MCF 10A (cell line): ENCODE data around the gene ENKUR. TPM values are rescaled to one million over a fixed set of nuclear protein-coding genes. Genes with fewer than 3 reads are reported as not detected.
A peak's percentile ranks its signal among the peaks of the same experiment; 100 is the strongest.
"Not testable (repeated sequence)": the region's sequence is repeated elsewhere in the genome, so short reads cannot be mapped to it uniquely, and the experiment has no call there.

ENCODE experiments used
- BruUV-seq: library from RNA; stranded (reverse); fragments of 400-500 nt; replicated peaks from 2 replicates; lab custom pipeline; 2021; lab: Mats Ljungman, UMichigan
- CTCF ChIA-PET: fragments of 300-600 bp; sonication (Branson Sonifier 250); formaldehyde crosslinking; extraction: SDS; loops from one replicate; lab custom pipeline; 2021; ENCODE audit warnings: antibody characterized with exemption, inconsistent platforms; lab: Yijun Ruan, JAX
- POLR2A ChIA-PET: fragments of 300-600, 350-650 bp; sonication (Branson Sonifier 250); formaldehyde crosslinking; extraction: SDS; loops from one replicate; lab custom pipeline; 2020; ENCODE audit warnings: antibody characterized with exemption, inconsistent platforms; lab: Yijun Ruan, JAX
- DNase-seq: peaks from one replicate; pipeline ENCODE4 v3.0.0-alpha.2; 2018; ENCODE audit not compliant: unreplicated experiment
- H3K27ac Mint-ChIP-seq: one replicate; pipeline ENCODE4 v1.8.0; 2022; ENCODE audit warnings: mild to moderate bottlenecking, low read depth, mixed read lengths; ENCODE audit not compliant: unreplicated experiment
- H3K27me3 Mint-ChIP-seq: one replicate; pipeline ENCODE4 v1.8.0; 2022; ENCODE audit warnings: mixed read lengths; ENCODE audit not compliant: insufficient read depth, unreplicated experiment
- H3K36me3 Mint-ChIP-seq: one replicate; pipeline ENCODE4 v1.8.0; 2022; ENCODE audit warnings: mild to moderate bottlenecking, moderate library complexity, mixed read lengths; ENCODE audit not compliant: insufficient read depth, unreplicated experiment
- H3K4me1 Mint-ChIP-seq: one replicate; pipeline ENCODE4 v1.8.0; 2022; ENCODE audit warnings: mixed read lengths; ENCODE audit not compliant: insufficient read depth, unreplicated experiment
- H3K4me3 Mint-ChIP-seq: one replicate; pipeline ENCODE4 v1.8.0; 2022; ENCODE audit warnings: mild to moderate bottlenecking, moderate library complexity, mixed read lengths; ENCODE audit not compliant: unreplicated experiment
- H3K9me3 Mint-ChIP-seq: one replicate; pipeline ENCODE4 v1.8.0; 2022; ENCODE audit warnings: mixed read lengths; ENCODE audit not compliant: unreplicated experiment
- CTCF ChIP-seq: fragments of 200-600 bp; IDR thresholded peaks from one replicate; pipeline ENCODE4 v1.8.0; 2022; ENCODE audit warnings: antibody characterized with exemption, mild to moderate bottlenecking; ENCODE audit not compliant: unreplicated experiment
- intact Hi-C: fragments of 100-400 bp; cut with micrococcal nuclease; formaldehyde crosslinking; loops from 2 replicates; pipeline ENCODE4 v1.14.1; 2022
- total RNA-seq: library from RNA; stranded (reverse); gene quantifications from 2 replicates; pipeline ENCODE4 v1.2.3, GENCODE V29; 2022

The ENKUR gene
- total RNA-seq, 1 experiment from 2014 or later: 0.33 TPM

- TF ChIP-seq CTCF: no peak
- peak; percentile 99 for DNase-seq
- BruUV-seq: TSS peak; percentile 64
- Mint-ChIP-seq H3K27ac (peak within 1 kb of the TSS; percentile 92), H3K27me3 (no peaks in the 10 kb centered on the region), H3K36me3 (peaks cover 14% of the 10 kb centered on the region), H3K4me3 (peak within 1 kb of the TSS; percentile 80), H3K4me1 (no peaks in the 10 kb centered on the region), H3K9me3 (no peaks in the 10 kb centered on the region)
- POLR2A ChIA-PET: interaction anchor here (0.6 to 2.5 kb wide), 22 partner anchors 8 to 1009 kb away, joined by 3 to 15 read pairs (median 4); partner anchors contain the start of gene ARHGAP21
- intact Hi-C loops: loop anchor here (1.0 kb wide), 1 partner anchor 46 kb away; no protein-coding TSS in a partner anchor
- CTCF ChIA-PET: interaction anchor here (0.5 to 2.6 kb wide), 5 partner anchors 35 to 117 kb away, joined by 3 to 8 read pairs (median 4); no protein-coding TSS in a partner anchor
These were observed 607 bp upstream of the ENKUR start, which contains the start of gene THNSL1 for GRCh38 chr10:25016376-25017153. Gene THNSL1, plus strand, starts transcription at chr10:25016612. Its CDS starts 6,612 bp downstream, at chr10:25023224.

- H3K27ac Mint-ChIP-seq: no peak overlapping the region
- no peak for DNase-seq
- no peaks in the 10 kb centered on the region for H3K27me3 Mint-ChIP-seq
- BruUV-seq: no TSS peak
- TF ChIP-seq CTCF: no peak
- H3K4me3 Mint-ChIP-seq: no peak overlapping the region
- no peaks in the 10 kb centered on the region for H3K4me1 Mint-ChIP-seq
- H3K36me3 Mint-ChIP-seq: peaks cover 14% of the 10 kb centered on the region
- H3K9me3 Mint-ChIP-seq: no peaks in the 10 kb centered on the region
- POLR2A ChIA-PET: no interaction called here
- intact Hi-C loops: no loop called here
- CTCF ChIA-PET: interaction anchor here (0.6 kb wide), 1 partner anchor 21 kb away, joined by 3 read pairs; no protein-coding TSS in a partner anchor
These were observed 1.4 kb downstream of the ENKUR start for GRCh38 chr10:25014579-25014978.

- DNase-seq, H3K4me1 Mint-ChIP-seq, H3K9me3 Mint-ChIP-seq, intact Hi-C loops, H3K27me3 Mint-ChIP-seq, POLR2A ChIA-PET, BruUV-seq, H3K36me3 Mint-ChIP-seq, H3K27ac Mint-ChIP-seq, H3K4me3 Mint-ChIP-seq, CTCF ChIA-PET: not testable (repeated sequence)
These were observed 4.4 kb downstream of the ENKUR start for GRCh38 chr10:25011591-25011990.

- POLR2A ChIA-PET: no interaction called here
- Mint-ChIP-seq H3K27ac (no peak overlapping the region), H3K9me3 (peaks cover 18% of the 10 kb centered on the region), H3K36me3 (no peaks in the 10 kb centered on the region), H3K4me1 (no peaks in the 10 kb centered on the region), H3K27me3 (no peaks in the 10 kb centered on the region), H3K4me3 (no peak overlapping the region)
- intact Hi-C loops: no loop called here
- no peak for DNase-seq
- no peak for TF ChIP-seq CTCF
- BruUV-seq: no TSS peak
- CTCF ChIA-PET: interaction anchor here (1.8 kb wide), 1 partner anchor 8 kb away, joined by 8 read pairs; no protein-coding TSS in a partner anchor
These were observed 17.9 kb downstream of the ENKUR start for GRCh38 chr10:24998044-24998443.
